Measurements from ENCODE around the gene OPCML. TPM values are rescaled to one million over a fixed set of nuclear protein-coding genes. Genes with fewer than 3 reads are reported as not detected.

OPCML gene
- total RNA-seq, 1 experiment from 2014 or later: 0.94 TPM

DNA sequence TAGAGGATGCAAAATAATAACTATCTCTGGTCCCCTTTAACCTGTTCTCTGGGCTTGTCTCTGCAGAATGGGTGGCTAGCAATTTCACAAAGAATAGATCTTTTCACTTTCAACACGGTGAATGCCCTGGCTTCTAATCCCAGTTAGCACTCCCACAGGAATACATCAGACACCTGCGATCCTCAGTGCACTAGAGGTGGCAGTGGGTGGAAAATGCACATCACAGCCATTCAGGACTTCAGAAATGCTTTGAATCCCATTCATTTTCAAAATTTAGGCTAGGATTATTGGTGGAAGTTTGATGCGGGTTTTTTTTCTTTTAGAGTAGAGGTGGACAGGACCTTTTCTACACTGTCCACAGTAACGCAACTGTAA, 55.1 kb downstream of the OPCML start:
- Histone ChIP-seq H3K9ac (ENCODE audit: extremely low read depth, insufficient read length, low read length) (no peak overlapping the region), H3K79me1 (ENCODE audit: insufficient read depth, low read depth, low read length, poor library complexity, severe bottlenecking) (no peaks in the 10 kb centered on the region), H2BK120ac (ENCODE audit: low read depth, low read length, poor library complexity, severe bottlenecking) (no peak overlapping the region), H3K23ac (ENCODE audit: insufficient read length, low read depth, low read length) (no peak overlapping the region), H4K20me1 (ENCODE audit: control insufficient read depth, insufficient read depth, insufficient read length) (no peaks in the 10 kb centered on the region), H2BK5ac (ENCODE audit: insufficient read length, low read length) (no peak overlapping the region), H3K27ac (ENCODE audit: insufficient read length, low read depth, low read length) (no peak overlapping the region), H3K56ac (ENCODE audit: insufficient read length, low read depth, low read length) (no peak overlapping the region), H3K23me2 (ENCODE audit: insufficient read length, low read depth, low read length, poor library complexity, severe bottlenecking) (no peaks in the 10 kb centered on the region), H2BK15ac (ENCODE audit: low read depth, low read length) (no peak overlapping the region), H4K8ac (replicated peaks; ENCODE audit: insufficient read length, low read depth, low read length) (no peak overlapping the region), H3K27me3 (ENCODE audit: insufficient read depth, low read length) (no peaks in the 10 kb centered on the region), H3K4ac (ENCODE audit: low read depth, low read length) (no peak overlapping the region), H2BK20ac (ENCODE audit: low read depth, low read length, poor library complexity, severe bottlenecking) (no peak overlapping the region), H4K91ac (ENCODE audit: insufficient read length, low read depth, low read length) (no peak overlapping the region), H2AK5ac (ENCODE audit: insufficient read length, low read length) (no peak overlapping the region), H4K5ac (ENCODE audit: insufficient read length, low read depth, low read length) (no peak overlapping the region), H2AFZ (ENCODE audit: low read length) (no peak overlapping the region), H3K79me2 (ENCODE audit: insufficient read depth, low read length) (no peaks in the 10 kb centered on the region), H3K18ac (ENCODE audit: insufficient read length, low read depth, low read length) (no peak overlapping the region), H3K4me2 (ENCODE audit: insufficient read depth, insufficient read length, low read length) (no peak overlapping the region), H2BK12ac (ENCODE audit: insufficient read length, low read depth, low read length) (no peak overlapping the region), H3T11ph (ENCODE audit: low read length) (no peak overlapping the region), H3K9me3 (ENCODE audit: control insufficient read depth, low read depth, low read length) (no peaks in the 10 kb centered on the region), H3K14ac (ENCODE audit: insufficient read depth, low read length) (no peak overlapping the region), H3K4me1 (ENCODE audit: insufficient read depth, low read length) (no peaks in the 10 kb centered on the region)
- Mint-ChIP-seq H3K4me3 (no peak overlapping the region), H3K9me3 (no peaks in the 10 kb centered on the region), H3K4me1 (peaks cover 19 to 21% of the 10 kb centered on the region in 2 experiments), H3K36me3 (ENCODE audit: insufficient read depth in 1 of 3, low read depth in 3 of 3) (no peaks in the 10 kb centered on the region), H3K27me3 (ENCODE audit: low read depth) (no peaks in the 10 kb centered on the region; the same call in 1 of the 2 replicates), H3K27ac (no peak overlapping the region; a peak in 2 of 7 replicates)
- DNase-seq: no peak
- no peak for TF ChIP-seq CTCF (conservative IDR thresholded peaks at IDR 0.05)
- no CpG with 5 or more reads among the region's 4 CpGs for WGBS (ENCODE audit: extremely low coverage, insufficient read length, low lambda C conversion rate)

Measured in H9 (cell line).